ENCODE data around the gene MED12L.

DNA sequence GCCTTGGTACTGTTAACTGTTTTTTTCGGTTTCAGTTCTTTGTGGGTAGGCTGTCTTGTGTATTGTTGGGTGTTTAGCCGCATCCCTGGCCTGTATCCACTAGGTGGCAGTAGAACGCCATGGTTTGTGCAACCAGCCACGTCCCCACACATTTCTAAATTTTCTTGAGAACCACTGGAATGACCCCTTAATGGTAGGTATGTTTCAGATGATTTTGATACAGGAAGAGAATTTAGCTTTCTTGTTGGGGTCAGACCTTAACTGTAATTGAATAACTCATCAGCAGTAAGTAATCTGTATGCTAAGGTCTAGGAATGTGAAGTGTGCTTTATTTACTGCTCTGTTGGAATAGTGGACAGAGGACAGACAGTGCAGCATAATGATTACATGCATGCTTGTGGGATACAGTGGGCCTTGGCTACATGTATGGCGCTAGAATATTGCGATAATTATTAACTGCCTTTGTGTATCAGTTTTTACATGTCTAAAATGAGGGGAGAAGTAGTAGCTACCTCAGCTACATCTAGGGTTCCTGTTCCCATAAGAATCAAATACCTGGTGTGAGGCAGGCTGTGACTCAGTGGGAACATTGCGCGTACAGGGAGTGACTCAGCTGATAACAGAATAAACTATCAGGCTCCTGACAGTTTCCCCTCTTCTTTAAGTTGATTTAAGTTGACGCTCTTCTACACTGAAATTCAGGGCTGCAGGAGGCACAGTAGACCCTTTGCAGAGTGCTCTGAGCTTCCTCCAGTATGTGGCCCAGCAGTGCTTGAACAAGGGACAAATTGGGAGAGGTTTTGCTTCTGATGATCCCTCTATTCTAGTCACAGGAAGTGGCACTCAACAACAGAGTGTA, 142.6 kb downstream of the MED12L start:
- TF ChIP-seq, protein P1, sequence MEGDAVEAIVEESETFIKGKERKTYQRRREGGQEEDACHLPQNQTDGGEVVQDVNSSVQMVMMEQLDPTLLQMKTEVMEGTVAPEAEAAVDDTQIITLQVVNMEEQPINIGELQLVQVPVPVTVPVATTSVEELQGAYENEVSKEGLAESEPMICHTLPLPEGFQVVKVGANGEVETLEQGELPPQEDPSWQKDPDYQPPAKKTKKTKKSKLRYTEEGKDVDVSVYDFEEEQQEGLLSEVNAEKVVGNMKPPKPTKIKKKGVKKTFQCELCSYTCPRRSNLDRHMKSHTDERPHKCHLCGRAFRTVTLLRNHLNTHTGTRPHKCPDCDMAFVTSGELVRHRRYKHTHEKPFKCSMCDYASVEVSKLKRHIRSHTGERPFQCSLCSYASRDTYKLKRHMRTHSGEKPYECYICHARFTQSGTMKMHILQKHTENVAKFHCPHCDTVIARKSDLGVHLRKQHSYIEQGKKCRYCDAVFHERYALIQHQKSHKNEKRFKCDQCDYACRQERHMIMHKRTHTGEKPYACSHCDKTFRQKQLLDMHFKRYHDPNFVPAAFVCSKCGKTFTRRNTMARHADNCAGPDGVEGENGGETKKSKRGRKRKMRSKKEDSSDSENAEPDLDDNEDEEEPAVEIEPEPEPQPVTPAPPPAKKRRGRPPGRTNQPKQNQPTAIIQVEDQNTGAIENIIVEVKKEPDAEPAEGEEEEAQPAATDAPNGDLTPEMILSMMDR (conservative IDR thresholded peaks at IDR 0.05; ENCODE audit: low read length) = peak; percentile 98
- TF ChIP-seq EZH2phosphoT487 (IDR thresholded peaks at IDR 0.05; ENCODE audit: borderline replicate concordance) = no peak

Measured in Loucy (cell line).